GM18499 (cell line): Measurements from ENCODE around the gene IQSEC1.

Experiments
- ATAC-seq: cut with Tn5 transposase; IDR thresholded peaks from one replicate; pipeline ENCODE4 v1.9.1; 2021; ENCODE audit warnings: moderate number of reproducible peaks; ENCODE audit not compliant: insufficient read depth, unreplicated experiment

The IQSEC1 gene

GRCh38 chr3:13108861-13109260, 35.6 kb upstream of the IQSEC1 start:
- no peak for ATAC-seq

- ATAC-seq = no peak
These were observed 34.4 kb upstream of the IQSEC1 start for GRCh38 chr3:13107661-13108060.

GRCh38 chr3:13106308-13107001, 33.2 kb upstream of the IQSEC1 start:
- no peak for ATAC-seq

- ATAC-seq = no peak
These were observed 32.6 kb upstream of the IQSEC1 start for GRCh38 chr3:13105896-13106250.

GRCh38 chr3:13105181-13105895, 32.1 kb upstream of the IQSEC1 start:
- no peak for ATAC-seq

- no peak for ATAC-seq
These were observed 31.3 kb upstream of the IQSEC1 start for GRCh38 chr3:13104511-13104910.

GRCh38 chr3:13103416-13104058, 30.3 kb upstream of the IQSEC1 start:
- ATAC-seq = no peak

- no peak for ATAC-seq
These were observed 29.4 kb upstream of the IQSEC1 start for GRCh38 chr3:13102386-13103345.

- no peak for ATAC-seq
These were observed 26.5 kb upstream of the IQSEC1 start for GRCh38 chr3:13099707-13100106.

- ATAC-seq = no peak
These were observed 25.2 kb upstream of the IQSEC1 start for GRCh38 chr3:13098192-13098988.

GRCh38 chr3:13096356-13096755, 23.1 kb upstream of the IQSEC1 start:
- ATAC-seq = no peak

- ATAC-seq = no peak
These were observed 22.2 kb upstream of the IQSEC1 start for GRCh38 chr3:13095408-13095937.

- ATAC-seq = no peak
These were observed 20.5 kb upstream of the IQSEC1 start for GRCh38 chr3:13093687-13094086.

GRCh38 chr3:13092621-13093617, 19.7 kb upstream of the IQSEC1 start:
- ATAC-seq = no peak

- no peak for ATAC-seq
These were observed 18.8 kb upstream of the IQSEC1 start for GRCh38 chr3:13091898-13092611.

GRCh38 chr3:13088028-13089006, 15.1 kb upstream of the IQSEC1 start:
- no peak for ATAC-seq
